HepG2 (cell line): ENCODE measurements around the gene DNAJC13. TPM values are rescaled to one million over a fixed set of nuclear protein-coding genes. Genes with fewer than 3 reads are reported as not detected.

ENCODE experiments used
- ATAC-seq: fragments of 200-7000 bp; cut with Tn5 transposase; 3 replicates; pipeline ENCODE4 v1.9.1; 2020; ENCODE audit warnings: mild to moderate bottlenecking, moderate library complexity
- BruUV-seq: library from RNA; stranded (reverse); fragments of 400-500 nt; replicated peaks from 2 replicates; lab custom pipeline; 2021; lab: Mats Ljungman, UMichigan
- CTCF ChIA-PET: fragments of 300-600 bp; formaldehyde crosslinking; extraction: SDS; loops from one replicate; lab custom pipeline; 2021; ENCODE audit warnings: low total read pairs, inconsistent platforms, low intra/inter-chr PET ratio; lab: Yijun Ruan, JAX
- POLR2A ChIA-PET: fragments of 350-600 bp; sonication (Branson Sonifier 250); formaldehyde crosslinking; loops from one replicate; lab custom pipeline; 2020; ENCODE audit warnings: antibody characterized with exemption, inconsistent platforms; lab: Yijun Ruan, JAX
- DNase-seq: peaks from one replicate; pipeline ENCODE4 v3.0.0-alpha.2; 2015; ENCODE audit warnings: low spot score
- FAIRE-seq: peaks from 3 replicates; lab custom pipeline; 2011; peaks lifted over from hg19 to GRCh38; lab: Jason Lieb, UNC
- H2AFZ ChIP-seq: one replicate; pipeline ENCODE4 v1.6.1; 2011; ENCODE audit warnings: low read length, inconsistent platforms
- H3K27ac ChIP-seq: fragments of 300-600 bp; 3 replicates; pipeline ENCODE4 v1.8.0; 2011; ENCODE audit warnings: mixed run types, mild to moderate bottlenecking, mixed read lengths, low read length, inconsistent platforms; ENCODE audit not compliant: insufficient read depth; ENCODE audit errors: extremely low read length
- H3K27me3 ChIP-seq, 2 experiments: fragments of 200-600 bp in 1 of 2; 2 replicates in 1 of 2; 3 replicates in 1 of 2; pipeline versions ENCODE4 v1.6.0 to v1.8.0; 2011; ENCODE audit warnings: low read length in 2 of 2, mild to moderate bottlenecking in 2 of 2, moderate library complexity in 2 of 2, inconsistent platforms in 1 of 2; ENCODE audit not compliant: insufficient read depth in 2 of 2, control insufficient read depth in 1 of 2
- H3K36me3 ChIP-seq, 2 experiments: fragments of 200-600 bp in 1 of 2; replicated peaks in 1 of 2; 2 replicates in 1 of 2; 3 replicates in 1 of 2; pipeline versions ENCODE4 v1.5.1 to v1.8.0; 2011; ENCODE audit warnings: low read length in 2 of 2, inconsistent platforms in 1 of 2; ENCODE audit not compliant: insufficient read depth in 2 of 2, control insufficient read depth in 1 of 2
- H3K4me1 ChIP-seq: 2 replicates; pipeline ENCODE4 v1.5.1; 2012; ENCODE audit warnings: low read length, inconsistent platforms; ENCODE audit not compliant: insufficient read depth
- H3K4me2 ChIP-seq: 2 replicates; pipeline ENCODE4 v1.6.0; 2011; ENCODE audit warnings: low read depth, low read length, inconsistent platforms
- H3K4me3 ChIP-seq, 3 experiments: fragments of 200-600 bp in 1 of 3; sonication (generic), shearing (Covaris generic) in 1 of 3; replicated peaks in 1 of 3; 2 replicates each; pipeline ENCODE4 v1.5.1; 2011 to 2016; ENCODE audit warnings: low read length in 3 of 3, inconsistent platforms in 2 of 3, low read depth in 2 of 3, mild to moderate bottlenecking in 2 of 3, control low read depth in 1 of 3, mixed read lengths in 1 of 3; ENCODE audit not compliant: insufficient read depth in 1 of 3
- H3K79me2 ChIP-seq: one replicate; pipeline ENCODE4 v1.6.1; 2011; ENCODE audit warnings: low read length, inconsistent platforms; ENCODE audit not compliant: insufficient read depth
- H3K9ac ChIP-seq: 2 replicates; pipeline ENCODE4 v1.6.0; 2011; ENCODE audit warnings: mild to moderate bottlenecking, low read depth, low read length, inconsistent platforms; ENCODE audit not compliant: insufficient read depth
- H3K9me3 ChIP-seq: 2 replicates; pipeline ENCODE4 v1.5.1; 2012; ENCODE audit warnings: mild to moderate bottlenecking, low read length
- H4K20me1 ChIP-seq: 2 replicates; pipeline ENCODE4 v1.6.0; 2011; ENCODE audit warnings: inconsistent platforms, mild to moderate bottlenecking, low read length, moderate library complexity; ENCODE audit not compliant: insufficient read depth
- GLMP ChIP-seq: sonication (generic); formaldehyde crosslinking; IDR thresholded peaks from 2 replicates; pipeline ENCODE4 v1.9.0; 2021; ENCODE audit warnings: missing genetic modification reagents, mild to moderate bottlenecking, borderline replicate concordance
- KDM2A ChIP-seq: sonication (generic); formaldehyde crosslinking; IDR thresholded peaks from 2 replicates; pipeline ENCODE4 v1.4.0; 2020; ENCODE audit warnings: low read depth, missing genetic modification reagents, borderline replicate concordance
- KIAA2018 ChIP-seq: sonication (generic); formaldehyde crosslinking; IDR thresholded peaks from 2 replicates; pipeline ENCODE4 v1.5.0; 2020; ENCODE audit warnings: mild to moderate bottlenecking, missing genetic modification reagents, borderline replicate concordance
- ZNF33B ChIP-seq: sonication (generic); formaldehyde crosslinking; IDR thresholded peaks from 2 replicates; pipeline ENCODE4 v1.5.1; 2020; ENCODE audit warnings: mild to moderate bottlenecking, missing genetic modification reagents
- WGBS: methylation state at CpG from one replicate; pipeline ENCODE4 v1.1.6; 2017; ENCODE audit warnings: low lambda C conversion rate; 5-methylcytosine and 5-hydroxymethylcytosine counted together
- in situ Hi-C: cut with HindIII; loops from 2 replicates; pipeline ENCODE4 v1.10.0; 2017; ENCODE audit warnings: low pct_unique_long_range_greater_than_20kb; ENCODE audit not compliant: extremely low pct_ligation_motif_present
- intact Hi-C: fragments of 100-400 bp; cut with micrococcal nuclease; formaldehyde crosslinking; loops from one replicate; pipeline ENCODE4 v1.10.0; 2022; ENCODE audit not compliant: unreplicated experiment
- polyA plus RNA-seq, 8 experiments: library from polyadenylated mRNA; depleted of rRNA in 3 of 8; stranded (reverse) in 7 of 8; unstranded in 1 of 8; fragments of >200 nt; fragmentation: Illumina TruSeq in 4 of 8; extraction: Trizol in 4 of 8; gene quantifications; 2 replicates each; pipeline versions ENCODE4 v1.2.1 to v1.2.3, GENCODE V29; 2011 to 2016; ENCODE audit warnings: low read depth in 4 of 8, missing spikeins in 1 of 8, mixed read lengths in 1 of 8; ENCODE audit not compliant: insufficient read depth in 1 of 8
- total RNA-seq, 5 experiments: library from RNA; depleted of rRNA; stranded (reverse); fragments of >200 nt; fragmentation: Illumina TruSeq; extraction: Trizol; gene quantifications; 2 replicates each; pipeline ENCODE4 v1.2.3, GENCODE V29; 2016; ENCODE audit warnings: low read depth in 1 of 5

DNAJC13 gene
- total and polyA plus RNA-seq, 2 of the 13 experiments (the other 11 are each of a cell fraction or from before 2014, with no cell fraction given), result 9.1 to 26.2 TPM

- no peak for ATAC-seq
- no peak for DNase-seq
- no peaks in the 10 kb centered on the region for H4K20me1 ChIP-seq
- no TSS peak for BruUV-seq
- no peak overlapping the region for H2AFZ ChIP-seq
- no peak overlapping the region for H3K9ac ChIP-seq
- no peaks in the 10 kb centered on the region for H3K9me3 ChIP-seq
- 92% methylated on average over 4 of the region's 4 CpGs for WGBS
- H3K4me1 ChIP-seq, result no peaks in the 10 kb centered on the region
- no peak overlapping the region for H3K4me2 ChIP-seq
- no peaks in the 10 kb centered on the region for H3K79me2 ChIP-seq
- ChIA-PET POLR2A (no interaction called here), CTCF (no interaction called here)
- H3K27ac ChIP-seq, result no peak overlapping the region
- no peaks in the 10 kb centered on the region for H3K27me3 ChIP-seq
- FAIRE-seq, result no peak
- H3K4me3 ChIP-seq, result no peak overlapping the region
- H3K36me3 ChIP-seq, result peaks cover 3 to 9% of the 10 kb centered on the region in 2 experiments; a peak in 2 of 5 replicates
- in situ Hi-C loops (no loop called here), intact Hi-C loops (no loop called here)
- TF ChIP-seq GLMP (CRISPR knock-in tag), result no peak
- TF ChIP-seq KDM2A, result no peak
Measured at GRCh38 chr3:132561003-132561402, 143.7 kb downstream of the DNAJC13 start.

GRCh38 chr3:132563420-132564069, 146.2 kb downstream of the DNAJC13 start:
- Histone ChIP-seq H3K4me3 (no peak overlapping the region), H3K79me2 (no peaks in the 10 kb centered on the region), H4K20me1 (no peaks in the 10 kb centered on the region), H3K4me2 (no peak overlapping the region), H3K9ac (no peak overlapping the region), H2AFZ (no peak overlapping the region)
- POLR2A ChIA-PET, result no interaction called here
- CTCF ChIA-PET, result no interaction called here
- WGBS, result 92% methylated on average over 4 of the region's 4 CpGs
- in situ Hi-C loops, result no loop called here
- FAIRE-seq, result no peak
- no peak for TF ChIP-seq ZNF33B (CRISPR knock-in tag)
- TF ChIP-seq KIAA2018, result no peak
- TF ChIP-seq, all 625 proteins: peak for 0
- DNase-seq, result no peak
- H3K27me3 ChIP-seq, result no peaks in the 10 kb centered on the region
- no peak for ATAC-seq
- no TSS peak for BruUV-seq
- no peaks in the 10 kb centered on the region for H3K4me1 ChIP-seq
- no peak overlapping the region for H3K27ac ChIP-seq
- peaks cover 3 to 9% of the 10 kb centered on the region in 2 experiments; a peak in 2 of 5 replicates for H3K36me3 ChIP-seq
- H3K9me3 ChIP-seq, result no peaks in the 10 kb centered on the region
- intact Hi-C loops, result no loop called here
